HG03103 (cell line): ENCODE measurements around the gene SMCO4.

Experiments used
- ATAC-seq: cut with Tn5 transposase; IDR thresholded peaks from one replicate; pipeline ENCODE4 v1.9.1; 2021; ENCODE audit warnings: low read depth; ENCODE audit not compliant: unreplicated experiment

SMCO4 gene

GRCh38 chr11:93510196-93510873, 32.9 kb downstream of the SMCO4 start:
- no peak for ATAC-seq

GRCh38 chr11:93507517-93507916, 35.7 kb downstream of the SMCO4 start:
- ATAC-seq, result no peak

GRCh38 chr11:93505703-93506102, 37.5 kb downstream of the SMCO4 start:
- no peak for ATAC-seq

- ATAC-seq, result no peak
These were observed 38.8 kb downstream of the SMCO4 start for GRCh38 chr11:93504110-93505095.

- no peak for ATAC-seq
These were observed 41.3 kb downstream of the SMCO4 start for GRCh38 chr11:93501856-93502255.

GRCh38 chr11:93500759-93501158, 42.4 kb downstream of the SMCO4 start:
- no peak for ATAC-seq

- ATAC-seq, result no peak
These were observed 44.5 kb downstream of the SMCO4 start for GRCh38 chr11:93498641-93499040.

- no peak for ATAC-seq
These were observed 45.0 kb downstream of the SMCO4 start for GRCh38 chr11:93498161-93498560.

GRCh38 chr11:93497596-93497995, 45.6 kb downstream of the SMCO4 start:
- no peak for ATAC-seq

GRCh38 chr11:93494357-93494756, 48.8 kb downstream of the SMCO4 start:
- ATAC-seq, result no peak

GRCh38 chr11:93493252-93493897, 49.8 kb downstream of the SMCO4 start:
- no peak for ATAC-seq

GRCh38 chr11:93492464-93493251, 50.5 kb downstream of the SMCO4 start:
- ATAC-seq, result no peak

- ATAC-seq, result no peak
These were observed 51.2 kb downstream of the SMCO4 start for GRCh38 chr11:93491973-93492372.

GRCh38 chr11:93490996-93491618, 52.1 kb downstream of the SMCO4 start:
- ATAC-seq, result no peak

- no peak for ATAC-seq
These were observed 53.4 kb downstream of the SMCO4 start for GRCh38 chr11:93489841-93490240.

- ATAC-seq, result no peak
These were observed 56.1 kb downstream of the SMCO4 start for GRCh38 chr11:93487032-93487483.

GRCh38 chr11:93485983-93486382, 57.2 kb downstream of the SMCO4 start:
- no peak for ATAC-seq

- no peak for ATAC-seq
These were observed 58.5 kb downstream of the SMCO4 start for GRCh38 chr11:93484716-93485115.

GRCh38 chr11:93482556-93482955, 60.6 kb downstream of the SMCO4 start:
- ATAC-seq, result no peak

- no peak for ATAC-seq
These were observed 61.5 kb downstream of the SMCO4 start for GRCh38 chr11:93481696-93482095.
